ENCODE results near the gene AHRR.

The AHRR gene

DNA sequence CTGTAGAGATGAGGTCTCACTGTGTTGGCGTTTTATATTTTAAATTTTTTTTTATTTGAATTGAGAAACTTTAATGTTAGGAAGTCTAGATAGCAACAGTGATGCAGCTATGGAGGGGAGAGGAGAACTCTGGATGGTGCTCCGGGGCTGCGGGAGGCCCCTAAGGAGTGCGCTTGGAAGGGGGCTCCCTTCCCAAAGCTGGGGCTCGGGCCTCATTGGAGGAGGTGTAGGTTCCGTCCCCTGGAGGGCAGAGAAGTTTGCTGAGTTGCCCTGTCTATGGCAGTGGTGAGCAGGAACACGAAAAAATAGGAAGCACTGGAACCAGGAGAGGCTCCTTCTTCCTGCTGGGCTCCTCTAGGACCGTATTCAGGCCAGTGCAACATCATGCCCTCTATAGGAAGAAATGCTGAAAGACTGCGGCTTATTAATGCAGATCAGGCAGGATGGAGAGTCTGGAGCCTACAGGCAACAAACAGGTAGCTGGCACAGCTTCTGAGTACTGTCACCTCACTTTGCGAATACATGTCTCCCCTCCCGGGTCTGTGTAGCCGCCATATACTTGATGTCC is 16.1 kb downstream of the AHRR start:
- ATAC-seq (ENCODE audit: low read depth) (peak; percentile 95), DNase-seq (ENCODE audit: low spot score) (no peak)
- H3K4me3 ChIP-seq (ENCODE audit: severe bottlenecking) = no peak overlapping the region
- TF ChIP-seq, protein P1, sequence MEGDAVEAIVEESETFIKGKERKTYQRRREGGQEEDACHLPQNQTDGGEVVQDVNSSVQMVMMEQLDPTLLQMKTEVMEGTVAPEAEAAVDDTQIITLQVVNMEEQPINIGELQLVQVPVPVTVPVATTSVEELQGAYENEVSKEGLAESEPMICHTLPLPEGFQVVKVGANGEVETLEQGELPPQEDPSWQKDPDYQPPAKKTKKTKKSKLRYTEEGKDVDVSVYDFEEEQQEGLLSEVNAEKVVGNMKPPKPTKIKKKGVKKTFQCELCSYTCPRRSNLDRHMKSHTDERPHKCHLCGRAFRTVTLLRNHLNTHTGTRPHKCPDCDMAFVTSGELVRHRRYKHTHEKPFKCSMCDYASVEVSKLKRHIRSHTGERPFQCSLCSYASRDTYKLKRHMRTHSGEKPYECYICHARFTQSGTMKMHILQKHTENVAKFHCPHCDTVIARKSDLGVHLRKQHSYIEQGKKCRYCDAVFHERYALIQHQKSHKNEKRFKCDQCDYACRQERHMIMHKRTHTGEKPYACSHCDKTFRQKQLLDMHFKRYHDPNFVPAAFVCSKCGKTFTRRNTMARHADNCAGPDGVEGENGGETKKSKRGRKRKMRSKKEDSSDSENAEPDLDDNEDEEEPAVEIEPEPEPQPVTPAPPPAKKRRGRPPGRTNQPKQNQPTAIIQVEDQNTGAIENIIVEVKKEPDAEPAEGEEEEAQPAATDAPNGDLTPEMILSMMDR (IDR thresholded peaks at IDR 0.05; ENCODE audit: poor library complexity, severe bottlenecking) = peak; percentile 69
- no peaks in the 10 kb centered on the region for H3K27me3 ChIP-seq (ENCODE audit: insufficient read depth, poor library complexity, severe bottlenecking)
- H3K4me1 ChIP-seq (ENCODE audit: insufficient read depth, poor library complexity, severe bottlenecking) = no peaks in the 10 kb centered on the region
- no peak overlapping the region for H3K27ac ChIP-seq (ENCODE audit: poor library complexity, severe bottlenecking)
- no peaks in the 10 kb centered on the region for H3K9me3 ChIP-seq (ENCODE audit: severe bottlenecking)
- no peaks in the 10 kb centered on the region for H3K36me3 ChIP-seq (ENCODE audit: low read depth)

GRCh38 chr5:342501-343460 is 21.3 kb downstream of the AHRR start:
- H3K36me3 ChIP-seq (ENCODE audit: low read depth) = no peaks in the 10 kb centered on the region
- no peaks in the 10 kb centered on the region for H3K4me1 ChIP-seq (ENCODE audit: insufficient read depth, poor library complexity, severe bottlenecking)
- H3K4me3 ChIP-seq (ENCODE audit: severe bottlenecking) = no peak overlapping the region
- DNase-seq (ENCODE audit: low spot score) = no peak
- H3K9me3 ChIP-seq (ENCODE audit: severe bottlenecking) = no peaks in the 10 kb centered on the region
- 0 out of 3 replicates have a peak, but pooled peaks have one; percentile 4 for ATAC-seq (ENCODE audit: low read depth)
- TF ChIP-seq, protein P1 (IDR thresholded peaks at IDR 0.05; ENCODE audit: poor library complexity, severe bottlenecking) = no peak
- no peak overlapping the region for H3K27ac ChIP-seq (ENCODE audit: poor library complexity, severe bottlenecking)
- no peaks in the 10 kb centered on the region for H3K27me3 ChIP-seq (ENCODE audit: insufficient read depth, poor library complexity, severe bottlenecking)

GRCh38 chr5:343461-344401 is 22.2 kb downstream of the AHRR start:
- Histone ChIP-seq H3K36me3 (ENCODE audit: low read depth) (no peaks in the 10 kb centered on the region), H3K4me1 (ENCODE audit: insufficient read depth, poor library complexity, severe bottlenecking) (no peaks in the 10 kb centered on the region), H3K27ac (ENCODE audit: poor library complexity, severe bottlenecking) (no peak overlapping the region), H3K27me3 (ENCODE audit: insufficient read depth, poor library complexity, severe bottlenecking) (no peaks in the 10 kb centered on the region), H3K9me3 (ENCODE audit: severe bottlenecking) (no peaks in the 10 kb centered on the region), H3K4me3 (ENCODE audit: severe bottlenecking) (peak overlapping the region; percentile 28)
- TF ChIP-seq, protein P1 (IDR thresholded peaks at IDR 0.05; ENCODE audit: poor library complexity, severe bottlenecking) = no peak
- DNase-seq (ENCODE audit: low spot score) = no peak
- peak; percentile 84 for ATAC-seq (ENCODE audit: low read depth)

DNA sequence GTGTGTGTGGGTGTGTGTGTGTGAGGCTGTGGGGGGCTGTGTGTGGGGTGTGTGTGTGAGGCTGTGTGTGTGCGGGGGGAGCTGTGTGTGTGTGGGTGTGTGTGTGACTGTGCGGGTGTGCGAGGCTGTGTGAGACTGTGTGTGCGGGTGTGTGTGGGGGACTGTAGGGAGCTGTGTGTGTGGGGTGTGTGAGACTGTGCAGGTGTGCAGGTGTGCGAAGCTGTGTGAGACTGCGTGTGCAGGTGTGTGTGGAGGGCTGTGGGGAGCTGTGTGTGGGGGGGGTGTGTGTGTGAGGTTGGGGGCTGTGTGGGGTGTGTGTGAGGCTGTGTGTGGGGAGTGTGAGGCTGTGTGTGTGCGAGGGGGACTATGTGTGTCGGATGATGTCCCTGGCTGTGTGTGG is 23.2 kb downstream of the AHRR start:
- no peak for ATAC-seq (ENCODE audit: low read depth)
- no peak for DNase-seq (ENCODE audit: low spot score)
- Histone ChIP-seq H3K9me3 (ENCODE audit: severe bottlenecking) (no peaks in the 10 kb centered on the region), H3K36me3 (ENCODE audit: low read depth) (no peaks in the 10 kb centered on the region), H3K27ac (ENCODE audit: poor library complexity, severe bottlenecking) (no peak overlapping the region), H3K27me3 (ENCODE audit: insufficient read depth, poor library complexity, severe bottlenecking) (no peaks in the 10 kb centered on the region), H3K4me1 (ENCODE audit: insufficient read depth, poor library complexity, severe bottlenecking) (no peaks in the 10 kb centered on the region), H3K4me3 (ENCODE audit: severe bottlenecking) (no peak overlapping the region)
- TF ChIP-seq, protein P1 (IDR thresholded peaks at IDR 0.05; ENCODE audit: poor library complexity, severe bottlenecking) = no peak

Data from RWPE2 (cell line).